OCI-LY7 (cell line): Measurements from ENCODE around the gene MAB21L3. TPM values are rescaled to one million over a fixed set of nuclear protein-coding genes. Genes with fewer than 3 reads are reported as not detected.

Experiments used
- BruUV-seq: library from RNA; stranded (reverse); fragments of 400-500 nt; replicated peaks from 2 replicates; lab custom pipeline; 2021; lab: Mats Ljungman, UMichigan
- CTCF ChIA-PET: fragments of 300-600 bp; sonication (Branson Sonifier 250); formaldehyde crosslinking; loops from one replicate; lab custom pipeline; 2022; ENCODE audit warnings: antibody characterized with exemption; ENCODE audit not compliant: unreplicated experiment; lab: Charles Lee
- POLR2A ChIA-PET: fragments of 300-600 bp; sonication (Branson Sonifier 250); formaldehyde crosslinking; loops from one replicate; lab custom pipeline; 2022; ENCODE audit warnings: antibody characterized with exemption; lab: Charles Lee
- DNase-seq: peaks from one replicate; pipeline ENCODE4 v3.0.0-alpha.2; 2015; ENCODE audit warnings: low spot score
- H2AFZ ChIP-seq: fragments of 200-600 bp; sonication (generic), shearing (Covaris generic); 2 replicates; pipeline ENCODE4 v1.6.1; 2014; ENCODE audit warnings: mild to moderate bottlenecking, antibody characterized with exemption, low read length, moderate library complexity
- H3K27ac ChIP-seq: fragments of 200-600 bp; sonication (generic); 2 replicates; pipeline ENCODE4 v1.5.1; 2014; ENCODE audit warnings: mixed run types, low read depth, mild to moderate bottlenecking, moderate library complexity, low read length, inconsistent platforms; ENCODE audit not compliant: poor library complexity, severe bottlenecking
- H3K36me3 ChIP-seq: fragments of 200-600 bp; sonication (generic); 2 replicates; pipeline ENCODE4 v1.6.1; 2014; ENCODE audit warnings: mild to moderate bottlenecking, antibody characterized with exemption, low read length, moderate library complexity, mixed read lengths; ENCODE audit not compliant: insufficient read depth
- H3K4me1 ChIP-seq: fragments of 200-600 bp; sonication (generic); 2 replicates; pipeline ENCODE4 v1.5.1; 2014; ENCODE audit warnings: mild to moderate bottlenecking, low read length; ENCODE audit not compliant: insufficient read depth, poor library complexity, severe bottlenecking
- H3K4me2 ChIP-seq: fragments of 200-600 bp; sonication (generic); 2 replicates; pipeline ENCODE4 v1.6.1; 2014; ENCODE audit warnings: mild to moderate bottlenecking, low read length
- H3K4me3 ChIP-seq: fragments of 200-600 bp; sonication (generic); 2 replicates; pipeline ENCODE4 v1.5.1; 2014; ENCODE audit warnings: mild to moderate bottlenecking, low read depth, low read length; ENCODE audit not compliant: poor library complexity, severe bottlenecking
- H3K79me2 ChIP-seq: fragments of 200-600 bp; sonication (generic); 2 replicates; pipeline ENCODE4 v1.6.1; 2016; ENCODE audit warnings: low read depth, mild to moderate bottlenecking, low read length, moderate library complexity, mixed read lengths; ENCODE audit not compliant: insufficient read depth
- H3K9me2 ChIP-seq: fragments of 200-600 bp; sonication (generic); 2 replicates; pipeline ENCODE4 v1.6.1; 2016; ENCODE audit warnings: mild to moderate bottlenecking, low read length, mixed read lengths; ENCODE audit not compliant: insufficient read depth
- H3K9me3 ChIP-seq: fragments of 200-600 bp; sonication (generic); 2 replicates; pipeline ENCODE4 v1.6.1; 2014; ENCODE audit warnings: mild to moderate bottlenecking, mixed run types, low read length, mixed read lengths
- H4K20me1 ChIP-seq: fragments of 200-600 bp; sonication (generic); 2 replicates; pipeline ENCODE4 v1.6.1; 2014; ENCODE audit warnings: mild to moderate bottlenecking, antibody characterized with exemption, low read length, moderate library complexity, mixed read lengths; ENCODE audit not compliant: insufficient read depth
- EZH2phosphoT487 ChIP-seq: fragments of 200-600 bp; sonication (generic); IDR thresholded peaks from 2 replicates; pipeline ENCODE4 v1.6.1; 2018; ENCODE audit warnings: low read depth, borderline replicate concordance, mild to moderate bottlenecking, mixed run types, antibody characterized with exemption, low read length, moderate library complexity, mixed read lengths
- intact Hi-C: fragments of 100-400 bp; cut with micrococcal nuclease; formaldehyde crosslinking; loops from one replicate; pipeline ENCODE4 v1.10.0; 2022; ENCODE audit not compliant: unreplicated experiment
- total RNA-seq, 2 experiments: library from RNA; depleted of rRNA in 1 of 2; stranded (reverse); fragments of >200 nt in 1 of 2; shearing (Covaris generic) in 1 of 2; gene quantifications; 2 replicates each; pipeline ENCODE4 v1.2.3, GENCODE V29; 2014 to 2022
- TF ChIP-seq, protein P1 (sequence below): fragments of 200-600 bp; sonication (generic); conservative IDR thresholded peaks from 2 replicates; pipeline ENCODE4 v1.5.1; 2014; ENCODE audit warnings: mild to moderate bottlenecking, antibody characterized with exemption, low read length, moderate library complexity, mixed read lengths

MAB21L3 gene
- total RNA-seq, 2 experiments from 2014 or later: not detected

DNA sequence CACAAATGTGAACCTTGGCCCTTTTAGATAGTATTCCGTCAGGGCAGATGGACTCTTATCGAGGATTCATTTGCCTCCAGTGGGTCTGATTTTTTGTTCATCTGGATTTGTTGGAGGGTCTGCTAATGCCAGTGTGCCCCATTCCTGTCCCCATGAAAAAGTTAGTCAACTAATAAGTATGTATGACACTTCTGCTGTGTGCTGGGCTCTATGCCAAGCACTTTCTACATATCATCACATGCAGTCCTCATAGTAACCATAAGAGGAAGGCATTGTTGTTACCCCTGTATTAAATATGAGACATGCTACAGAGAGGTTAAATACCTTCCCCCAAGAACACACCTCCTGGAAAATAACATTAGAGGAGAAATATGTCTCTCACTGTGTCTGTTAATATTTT, 46.6 kb upstream of the MAB21L3 start:
- Histone ChIP-seq H2AFZ (no peak overlapping the region), H3K79me2 (no peaks in the 10 kb centered on the region), H3K27ac (no peak overlapping the region), H3K36me3 (no peaks in the 10 kb centered on the region), H3K4me2 (no peak overlapping the region), H4K20me1 (no peaks in the 10 kb centered on the region), H3K4me1 (no peaks in the 10 kb centered on the region), H3K9me3 (no peaks in the 10 kb centered on the region), H3K4me3 (no peak overlapping the region), H3K9me2 (no peaks in the 10 kb centered on the region)
- no peak for DNase-seq
- no peak for TF ChIP-seq EZH2phosphoT487
- TF ChIP-seq, protein P1, sequence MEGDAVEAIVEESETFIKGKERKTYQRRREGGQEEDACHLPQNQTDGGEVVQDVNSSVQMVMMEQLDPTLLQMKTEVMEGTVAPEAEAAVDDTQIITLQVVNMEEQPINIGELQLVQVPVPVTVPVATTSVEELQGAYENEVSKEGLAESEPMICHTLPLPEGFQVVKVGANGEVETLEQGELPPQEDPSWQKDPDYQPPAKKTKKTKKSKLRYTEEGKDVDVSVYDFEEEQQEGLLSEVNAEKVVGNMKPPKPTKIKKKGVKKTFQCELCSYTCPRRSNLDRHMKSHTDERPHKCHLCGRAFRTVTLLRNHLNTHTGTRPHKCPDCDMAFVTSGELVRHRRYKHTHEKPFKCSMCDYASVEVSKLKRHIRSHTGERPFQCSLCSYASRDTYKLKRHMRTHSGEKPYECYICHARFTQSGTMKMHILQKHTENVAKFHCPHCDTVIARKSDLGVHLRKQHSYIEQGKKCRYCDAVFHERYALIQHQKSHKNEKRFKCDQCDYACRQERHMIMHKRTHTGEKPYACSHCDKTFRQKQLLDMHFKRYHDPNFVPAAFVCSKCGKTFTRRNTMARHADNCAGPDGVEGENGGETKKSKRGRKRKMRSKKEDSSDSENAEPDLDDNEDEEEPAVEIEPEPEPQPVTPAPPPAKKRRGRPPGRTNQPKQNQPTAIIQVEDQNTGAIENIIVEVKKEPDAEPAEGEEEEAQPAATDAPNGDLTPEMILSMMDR: no peak
- intact Hi-C loops: no loop called here
- ChIA-PET CTCF (no interaction called here), POLR2A (no interaction called here)
- BruUV-seq: no TSS peak

DNA sequence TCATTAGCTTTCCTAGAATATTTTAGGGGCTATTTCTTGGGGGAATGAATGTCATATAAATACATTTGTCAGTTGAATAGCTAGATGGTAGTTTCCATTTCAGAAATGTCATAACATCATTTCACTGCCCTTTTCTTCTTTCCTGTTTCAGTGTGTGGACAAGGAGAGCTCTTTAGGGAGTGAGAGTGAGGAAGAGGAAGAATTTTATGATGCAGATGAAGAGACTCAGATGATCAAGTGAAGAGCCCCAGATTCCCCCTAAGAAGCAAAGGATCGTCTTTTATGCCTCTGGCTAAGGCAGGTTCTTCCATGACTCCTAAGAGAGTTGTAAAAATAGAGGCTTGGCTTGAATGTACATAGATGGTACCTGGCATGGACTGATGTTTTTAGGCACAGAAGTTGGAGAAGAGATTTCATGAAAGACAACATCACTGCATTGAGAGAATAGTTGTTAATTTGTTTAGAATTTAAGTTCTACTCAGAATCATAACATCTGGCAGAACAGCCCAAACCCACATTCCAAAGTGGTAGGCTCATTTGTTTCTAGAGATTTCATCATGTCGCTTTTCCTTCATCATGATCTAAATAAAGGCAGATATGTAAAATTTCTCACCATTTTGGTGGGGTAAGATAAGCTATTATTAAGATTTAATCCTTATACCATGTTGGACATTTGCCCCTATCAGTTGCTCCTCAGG, 44.2 kb upstream of the MAB21L3 start:
- no peak overlapping the region for H3K4me2 ChIP-seq
- intact Hi-C loops: no loop called here
- no peaks in the 10 kb centered on the region for H3K36me3 ChIP-seq
- no peaks in the 10 kb centered on the region for H4K20me1 ChIP-seq
- no peak overlapping the region for H3K4me3 ChIP-seq
- no peak overlapping the region for H3K27ac ChIP-seq
- no peaks in the 10 kb centered on the region for H3K79me2 ChIP-seq
- H3K9me3 ChIP-seq: no peaks in the 10 kb centered on the region
- no peaks in the 10 kb centered on the region for H3K4me1 ChIP-seq
- no peaks in the 10 kb centered on the region for H3K9me2 ChIP-seq
- TF ChIP-seq, protein P1: no peak
- no peak for TF ChIP-seq EZH2phosphoT487
- no TSS peak for BruUV-seq
- no peak for DNase-seq
- ChIA-PET CTCF (no interaction called here), POLR2A (no interaction called here)
- H2AFZ ChIP-seq: no peak overlapping the region

DNA sequence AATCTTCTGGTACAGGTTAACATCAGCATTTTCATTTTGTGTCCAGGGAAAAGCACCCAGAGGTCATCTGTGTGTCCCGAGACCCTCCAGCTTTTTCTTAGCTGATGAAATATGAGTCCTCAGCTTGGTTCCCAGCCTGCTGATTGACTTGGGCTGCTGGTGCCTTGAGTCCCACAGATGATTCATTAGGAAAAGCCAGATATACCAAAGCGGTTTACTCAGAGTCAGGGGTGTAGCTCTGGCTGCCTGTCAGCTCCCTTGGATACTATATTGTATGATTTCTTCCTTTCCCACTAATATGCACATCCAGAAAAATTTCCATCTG, 43.7 kb upstream of the MAB21L3 start:
- ChIA-PET CTCF (no interaction called here), POLR2A (no interaction called here)
- H3K79me2 ChIP-seq: no peaks in the 10 kb centered on the region
- no peaks in the 10 kb centered on the region for H3K9me2 ChIP-seq
- no peak overlapping the region for H3K4me2 ChIP-seq
- no peaks in the 10 kb centered on the region for H3K36me3 ChIP-seq
- H2AFZ ChIP-seq: no peak overlapping the region
- H4K20me1 ChIP-seq: no peaks in the 10 kb centered on the region
- intact Hi-C loops: no loop called here
- no peak overlapping the region for H3K27ac ChIP-seq
- H3K4me1 ChIP-seq: no peaks in the 10 kb centered on the region
- no peak overlapping the region for H3K4me3 ChIP-seq
- no peak for DNase-seq
- TF ChIP-seq, protein P1: no peak
- TF ChIP-seq EZH2phosphoT487: no peak
- no TSS peak for BruUV-seq
- no peaks in the 10 kb centered on the region for H3K9me3 ChIP-seq
